ENCODE data around the gene RPA4.

GRCh38 chrX:96883608-96884007 is at the start of gene RPA4:
- no peak for TF ChIP-seq CTCF (IDR thresholded peaks at IDR 0.05; ENCODE audit: insufficient read depth, low read length)
- TF ChIP-seq REST (IDR thresholded peaks at IDR 0.05; ENCODE audit: insufficient replicate concordance, low read depth): no peak
